ENCODE data around the gene ZBTB20.
"Not testable (repeated sequence)": the region's sequence is repeated elsewhere in the genome, so short reads cannot be mapped to it uniquely, and the experiment has no call there.

Gene ZBTB20

DNA sequence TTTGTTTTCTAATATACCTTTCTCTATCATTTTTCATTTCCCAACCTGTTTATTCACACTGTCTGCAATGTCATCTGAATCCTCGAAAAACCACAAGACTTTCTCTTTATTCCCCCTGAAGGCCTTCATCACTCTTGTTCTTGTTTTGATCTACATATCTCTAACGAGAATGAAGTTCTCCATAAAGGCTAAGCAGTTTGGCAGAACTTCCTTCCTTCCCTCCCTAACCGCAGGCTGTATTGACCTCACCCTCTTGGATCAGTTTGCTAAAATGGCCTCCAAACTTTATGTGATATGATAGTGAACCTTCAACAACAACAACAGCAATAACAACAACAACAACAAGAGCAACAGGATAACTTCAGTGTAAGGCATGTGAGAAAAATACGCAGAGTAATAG is 460.5 kb downstream of the ZBTB20 start:
- H3K9me3 ChIP-seq (ENCODE audit: control insufficient read depth, insufficient read depth, low read length): no peaks in the 10 kb centered on the region
- H3K27me3 ChIP-seq (ENCODE audit: control insufficient read depth, insufficient read depth, low read length): no peaks in the 10 kb centered on the region
- H3K9ac ChIP-seq (ENCODE audit: low read depth, low read length): no peak overlapping the region
- H3K4me3 ChIP-seq (ENCODE audit: low read depth, low read length): no peak overlapping the region
- no peaks in the 10 kb centered on the region for H3K36me3 ChIP-seq (ENCODE audit: control insufficient read depth, insufficient read depth, low read length)
- peaks cover 7% of the 10 kb centered on the region for H3K4me1 ChIP-seq (ENCODE audit: control insufficient read depth, insufficient read depth, low read length)

DNA sequence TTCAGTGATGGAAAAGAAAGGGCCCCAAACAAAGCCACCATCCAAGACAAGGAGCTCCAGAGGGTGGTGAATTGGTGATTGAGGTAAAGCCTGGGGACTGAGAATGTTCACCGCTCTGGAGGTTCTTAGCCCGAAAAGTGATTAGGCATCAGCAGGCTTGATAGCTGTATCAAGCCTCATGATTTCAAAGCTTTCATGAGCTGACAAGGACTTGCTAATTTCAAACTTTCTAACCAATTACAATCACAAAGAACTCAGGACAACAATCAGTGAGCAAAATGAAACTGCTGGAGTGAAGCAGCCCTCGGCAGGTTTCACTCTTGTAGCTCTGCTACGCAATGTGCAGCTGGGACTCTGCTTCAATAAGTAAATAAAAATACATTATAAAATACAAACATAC is 461.9 kb downstream of the ZBTB20 start:
- Histone ChIP-seq H3K9me3 (ENCODE audit: control insufficient read depth, insufficient read depth, low read length) (no peaks in the 10 kb centered on the region), H3K27me3 (ENCODE audit: control insufficient read depth, insufficient read depth, low read length) (no peaks in the 10 kb centered on the region), H3K4me3 (ENCODE audit: low read depth, low read length) (no peak overlapping the region)

GRCh38 chr3:114680299-114680698 is 466.8 kb downstream of the ZBTB20 start:
- Histone ChIP-seq H3K4me3 (ENCODE audit: low read depth, low read length) (no peak overlapping the region), H3K27me3 (ENCODE audit: control insufficient read depth, insufficient read depth, low read length) (no peaks in the 10 kb centered on the region), H3K9ac (ENCODE audit: low read depth, low read length) (no peak overlapping the region), H3K4me1 (ENCODE audit: control insufficient read depth, insufficient read depth, low read length) (no peaks in the 10 kb centered on the region), H3K9me3 (ENCODE audit: control insufficient read depth, insufficient read depth, low read length) (no peaks in the 10 kb centered on the region), H3K36me3 (ENCODE audit: control insufficient read depth, insufficient read depth, low read length) (no peaks in the 10 kb centered on the region)

More for the DNA sequence above, 461.9 kb downstream of the ZBTB20 start:
- Histone ChIP-seq H3K9ac (ENCODE audit: low read depth, low read length) (no peak overlapping the region), H3K36me3 (ENCODE audit: control insufficient read depth, insufficient read depth, low read length) (no peaks in the 10 kb centered on the region), H3K4me1 (ENCODE audit: control insufficient read depth, insufficient read depth, low read length) (peaks cover 7% of the 10 kb centered on the region)

DNA sequence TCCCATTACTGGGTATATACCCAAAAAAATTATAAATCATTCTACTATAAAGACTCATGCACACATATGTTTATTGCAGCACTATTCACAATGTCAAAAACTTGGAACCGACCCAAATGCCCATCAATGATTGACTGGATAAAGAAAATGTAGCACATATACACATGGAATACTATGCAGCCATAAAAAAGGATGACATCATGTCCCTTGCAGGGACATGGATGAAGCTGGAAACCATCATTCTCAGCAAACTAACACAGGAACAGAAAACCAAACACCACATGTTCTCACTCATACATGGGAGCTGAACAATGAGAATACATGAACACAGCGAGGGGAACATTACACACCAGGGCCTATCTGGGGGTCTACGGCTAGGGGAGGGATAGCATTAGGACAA is 467.3 kb downstream of the ZBTB20 start:
- H3K9ac ChIP-seq (ENCODE audit: low read depth, low read length); H3K9me3 ChIP-seq (ENCODE audit: control insufficient read depth, insufficient read depth, low read length); H3K36me3 ChIP-seq (ENCODE audit: control insufficient read depth, insufficient read depth, low read length); H3K27me3 ChIP-seq (ENCODE audit: control insufficient read depth, insufficient read depth, low read length); H3K4me1 ChIP-seq (ENCODE audit: control insufficient read depth, insufficient read depth, low read length); H3K4me3 ChIP-seq (ENCODE audit: low read depth, low read length): not testable (repeated sequence)

DNA sequence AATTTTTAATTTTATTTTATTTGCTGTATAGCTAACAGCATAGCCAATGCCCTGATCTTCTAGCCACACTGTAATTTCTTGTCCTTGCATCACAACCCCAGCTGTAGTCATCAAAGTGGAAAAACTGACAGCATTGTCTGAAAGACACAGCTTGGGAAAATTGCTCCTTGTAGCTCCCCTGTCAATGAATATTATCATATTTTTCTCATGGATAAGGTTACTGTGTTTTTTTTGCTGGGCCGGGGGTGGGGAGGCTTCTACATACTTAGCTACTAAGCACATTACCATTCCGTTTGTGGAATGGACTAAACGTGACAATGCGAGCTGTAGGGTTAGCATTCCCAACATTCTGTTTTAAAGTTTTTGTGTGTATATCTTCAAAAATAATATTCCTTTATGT is 472.0 kb downstream of the ZBTB20 start:
- Histone ChIP-seq H3K4me3 (ENCODE audit: low read depth, low read length) (no peak overlapping the region), H3K36me3 (ENCODE audit: control insufficient read depth, insufficient read depth, low read length) (no peaks in the 10 kb centered on the region), H3K27me3 (ENCODE audit: control insufficient read depth, insufficient read depth, low read length) (no peaks in the 10 kb centered on the region), H3K4me1 (ENCODE audit: control insufficient read depth, insufficient read depth, low read length) (peaks cover 20% of the 10 kb centered on the region), H3K9ac (ENCODE audit: low read depth, low read length) (no peak overlapping the region), H3K9me3 (ENCODE audit: control insufficient read depth, insufficient read depth, low read length) (no peaks in the 10 kb centered on the region)

DNA sequence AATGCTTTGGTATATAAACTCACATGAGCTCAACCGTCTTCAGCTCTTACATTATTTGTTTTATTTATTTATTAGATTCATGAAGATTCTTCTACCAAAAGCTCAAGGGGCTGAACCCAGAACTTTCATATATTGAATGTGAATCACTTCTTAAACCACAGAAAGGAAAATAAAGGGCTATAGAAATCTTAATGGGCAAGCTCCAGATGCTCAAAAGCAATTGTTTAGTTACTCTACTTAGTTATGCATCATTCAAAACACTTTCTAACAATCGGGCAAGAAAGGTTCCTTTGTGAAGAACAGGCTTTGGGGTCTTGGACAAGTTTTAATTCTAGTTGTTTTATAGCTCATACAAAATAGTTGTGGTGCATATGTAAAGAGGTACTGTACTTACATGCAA is 473.1 kb downstream of the ZBTB20 start:
- Histone ChIP-seq H3K9me3 (ENCODE audit: control insufficient read depth, insufficient read depth, low read length) (no peaks in the 10 kb centered on the region), H3K4me3 (ENCODE audit: low read depth, low read length) (no peak overlapping the region), H3K4me1 (ENCODE audit: control insufficient read depth, insufficient read depth, low read length) (peaks cover 20% of the 10 kb centered on the region), H3K36me3 (ENCODE audit: control insufficient read depth, insufficient read depth, low read length) (no peaks in the 10 kb centered on the region), H3K9ac (ENCODE audit: low read depth, low read length) (no peak overlapping the region), H3K27me3 (ENCODE audit: control insufficient read depth, insufficient read depth, low read length) (no peaks in the 10 kb centered on the region)

- Histone ChIP-seq H3K9ac (ENCODE audit: low read depth, low read length) (no peak overlapping the region), H3K4me3 (ENCODE audit: low read depth, low read length) (no peak overlapping the region), H3K4me1 (ENCODE audit: control insufficient read depth, insufficient read depth, low read length) (peaks cover 20% of the 10 kb centered on the region)
These were observed 473.6 kb downstream of the ZBTB20 start for GRCh38 chr3:114673481-114673880.

DNA sequence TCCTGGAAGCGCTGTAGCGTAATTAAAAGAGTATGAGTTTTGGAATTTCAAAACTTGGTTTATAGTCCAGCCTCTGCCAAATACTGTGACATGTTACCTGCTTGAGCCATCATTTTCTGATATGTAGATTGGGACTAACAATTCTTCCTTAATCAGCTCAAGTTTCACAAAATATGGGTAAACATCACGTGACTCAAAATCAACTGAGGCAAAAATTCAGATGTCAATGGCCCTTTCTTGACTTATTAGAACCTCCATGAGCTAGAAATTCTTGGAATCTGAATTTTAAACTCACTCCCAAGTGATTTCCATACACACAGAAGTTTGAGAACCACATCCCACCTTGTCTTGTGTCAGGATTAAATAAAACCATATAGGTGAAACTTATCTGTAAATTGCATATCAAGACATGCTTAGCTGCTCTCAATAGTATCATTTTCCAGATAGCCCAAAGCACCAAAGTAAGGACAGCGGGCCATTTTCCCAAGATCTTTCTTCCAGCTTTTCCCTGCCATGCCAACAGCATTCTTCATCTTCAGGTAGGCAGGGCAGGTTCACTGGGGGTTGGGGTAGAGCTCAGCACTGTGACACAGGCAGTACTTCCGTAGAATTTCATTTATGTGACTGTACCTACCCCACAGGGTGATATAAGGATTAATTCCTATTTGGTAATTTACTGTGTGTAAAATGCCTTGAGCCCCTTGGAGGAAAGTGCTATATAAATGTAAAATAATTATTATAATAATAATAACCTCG is 474.2 kb downstream of the ZBTB20 start:
- no peak overlapping the region for H3K4me3 ChIP-seq (ENCODE audit: low read depth, low read length)
- no peaks in the 10 kb centered on the region for H3K9me3 ChIP-seq (ENCODE audit: control insufficient read depth, insufficient read depth, low read length)
- H3K27me3 ChIP-seq (ENCODE audit: control insufficient read depth, insufficient read depth, low read length): no peaks in the 10 kb centered on the region
- peaks cover 20% of the 10 kb centered on the region for H3K4me1 ChIP-seq (ENCODE audit: control insufficient read depth, insufficient read depth, low read length)
- H3K36me3 ChIP-seq (ENCODE audit: control insufficient read depth, insufficient read depth, low read length): no peaks in the 10 kb centered on the region
- no peak overlapping the region for H3K9ac ChIP-seq (ENCODE audit: low read depth, low read length)

More at GRCh38 chr3:114673481-114673880, 473.6 kb downstream of the ZBTB20 start:
- H3K27me3 ChIP-seq (ENCODE audit: control insufficient read depth, insufficient read depth, low read length): no peaks in the 10 kb centered on the region
- H3K9me3 ChIP-seq (ENCODE audit: control insufficient read depth, insufficient read depth, low read length): no peaks in the 10 kb centered on the region
- H3K36me3 ChIP-seq (ENCODE audit: control insufficient read depth, insufficient read depth, low read length): no peaks in the 10 kb centered on the region

- no peaks in the 10 kb centered on the region for H3K9me3 ChIP-seq (ENCODE audit: control insufficient read depth, insufficient read depth, low read length)
- no peak overlapping the region for H3K9ac ChIP-seq (ENCODE audit: low read depth, low read length)
- no peaks in the 10 kb centered on the region for H3K27me3 ChIP-seq (ENCODE audit: control insufficient read depth, insufficient read depth, low read length)
- peaks cover 20% of the 10 kb centered on the region for H3K4me1 ChIP-seq (ENCODE audit: control insufficient read depth, insufficient read depth, low read length)
- H3K4me3 ChIP-seq (ENCODE audit: low read depth, low read length): no peak overlapping the region
- H3K36me3 ChIP-seq (ENCODE audit: control insufficient read depth, insufficient read depth, low read length): no peaks in the 10 kb centered on the region
These were observed 475.2 kb downstream of the ZBTB20 start for GRCh38 chr3:114671741-114672510.

GRCh38 chr3:114669614-114670013 is 477.5 kb downstream of the ZBTB20 start:
- Histone ChIP-seq H3K9me3 (ENCODE audit: control insufficient read depth, insufficient read depth, low read length) (no peaks in the 10 kb centered on the region), H3K4me3 (ENCODE audit: low read depth, low read length) (no peak overlapping the region), H3K36me3 (ENCODE audit: control insufficient read depth, insufficient read depth, low read length) (no peaks in the 10 kb centered on the region), H3K27me3 (ENCODE audit: control insufficient read depth, insufficient read depth, low read length) (no peaks in the 10 kb centered on the region), H3K4me1 (ENCODE audit: control insufficient read depth, insufficient read depth, low read length) (peaks cover 25% of the 10 kb centered on the region), H3K9ac (ENCODE audit: low read depth, low read length) (no peak overlapping the region)

DNA sequence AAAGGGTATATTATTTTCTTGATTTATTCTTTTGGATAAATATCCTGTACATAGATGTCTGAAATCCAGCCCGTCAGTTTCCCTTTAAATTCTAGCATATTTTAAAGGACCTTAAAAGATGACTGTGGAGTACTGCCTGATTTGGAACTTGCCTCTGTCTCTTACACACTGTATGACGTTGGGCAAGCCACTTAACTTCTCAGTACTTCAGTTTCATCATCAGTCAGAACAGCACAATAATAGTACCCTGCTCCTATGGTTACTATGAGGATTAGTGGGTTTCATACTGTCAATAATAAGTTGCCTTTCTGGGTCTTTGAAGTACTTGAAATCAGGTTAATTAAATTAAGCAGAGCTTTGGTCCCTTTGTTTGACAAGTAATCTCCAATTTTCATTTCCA is 479.0 kb downstream of the ZBTB20 start:
- H3K9ac ChIP-seq (ENCODE audit: low read depth, low read length): no peak overlapping the region
- peaks cover 14% of the 10 kb centered on the region for H3K4me1 ChIP-seq (ENCODE audit: control insufficient read depth, insufficient read depth, low read length)
- no peaks in the 10 kb centered on the region for H3K27me3 ChIP-seq (ENCODE audit: control insufficient read depth, insufficient read depth, low read length)
- H3K4me3 ChIP-seq (ENCODE audit: low read depth, low read length): no peak overlapping the region
- no peaks in the 10 kb centered on the region for H3K36me3 ChIP-seq (ENCODE audit: control insufficient read depth, insufficient read depth, low read length)
- no peaks in the 10 kb centered on the region for H3K9me3 ChIP-seq (ENCODE audit: control insufficient read depth, insufficient read depth, low read length)

DNA sequence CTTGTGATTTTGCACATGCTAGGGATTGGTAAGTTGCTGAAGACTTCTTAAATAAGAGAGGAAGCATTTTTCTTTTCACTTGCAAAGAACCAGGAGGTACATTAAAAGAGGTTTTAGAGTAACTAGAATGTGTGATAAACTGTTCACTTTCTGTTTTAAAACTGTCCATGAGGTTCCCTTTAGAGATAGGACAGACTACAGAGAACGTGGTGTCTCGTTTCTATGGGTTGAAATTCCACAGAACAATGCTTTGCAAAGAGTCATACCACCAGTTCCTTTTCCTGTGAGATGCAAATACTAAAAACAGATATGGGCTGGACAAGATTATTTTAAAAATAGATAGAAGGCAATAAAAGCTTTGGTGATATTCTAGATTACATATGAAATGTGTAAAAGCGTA is 480.5 kb downstream of the ZBTB20 start:
- Histone ChIP-seq H3K27me3 (ENCODE audit: control insufficient read depth, insufficient read depth, low read length) (no peaks in the 10 kb centered on the region), H3K9ac (ENCODE audit: low read depth, low read length) (no peak overlapping the region), H3K4me3 (ENCODE audit: low read depth, low read length) (no peak overlapping the region), H3K36me3 (ENCODE audit: control insufficient read depth, insufficient read depth, low read length) (no peaks in the 10 kb centered on the region), H3K4me1 (ENCODE audit: control insufficient read depth, insufficient read depth, low read length) (peaks cover 5% of the 10 kb centered on the region), H3K9me3 (ENCODE audit: control insufficient read depth, insufficient read depth, low read length) (no peaks in the 10 kb centered on the region)

Measured in iPS-15b (cell line).